Cerebellar cortex (tissue), 1 donor: ENCODE results near the gene CRADD.
A peak's percentile ranks its signal among the peaks of the same experiment; 100 is the strongest.
"Not testable (repeated sequence)": the region's sequence is repeated elsewhere in the genome, so short reads cannot be mapped to it uniquely, and the experiment has no call there.

ENCODE experiments used
- DNase-seq: peaks from one replicate; pipeline ENCODE4 v3.0.0-alpha.2; 2015; ENCODE audit warnings: low spot score

CRADD gene

DNA sequence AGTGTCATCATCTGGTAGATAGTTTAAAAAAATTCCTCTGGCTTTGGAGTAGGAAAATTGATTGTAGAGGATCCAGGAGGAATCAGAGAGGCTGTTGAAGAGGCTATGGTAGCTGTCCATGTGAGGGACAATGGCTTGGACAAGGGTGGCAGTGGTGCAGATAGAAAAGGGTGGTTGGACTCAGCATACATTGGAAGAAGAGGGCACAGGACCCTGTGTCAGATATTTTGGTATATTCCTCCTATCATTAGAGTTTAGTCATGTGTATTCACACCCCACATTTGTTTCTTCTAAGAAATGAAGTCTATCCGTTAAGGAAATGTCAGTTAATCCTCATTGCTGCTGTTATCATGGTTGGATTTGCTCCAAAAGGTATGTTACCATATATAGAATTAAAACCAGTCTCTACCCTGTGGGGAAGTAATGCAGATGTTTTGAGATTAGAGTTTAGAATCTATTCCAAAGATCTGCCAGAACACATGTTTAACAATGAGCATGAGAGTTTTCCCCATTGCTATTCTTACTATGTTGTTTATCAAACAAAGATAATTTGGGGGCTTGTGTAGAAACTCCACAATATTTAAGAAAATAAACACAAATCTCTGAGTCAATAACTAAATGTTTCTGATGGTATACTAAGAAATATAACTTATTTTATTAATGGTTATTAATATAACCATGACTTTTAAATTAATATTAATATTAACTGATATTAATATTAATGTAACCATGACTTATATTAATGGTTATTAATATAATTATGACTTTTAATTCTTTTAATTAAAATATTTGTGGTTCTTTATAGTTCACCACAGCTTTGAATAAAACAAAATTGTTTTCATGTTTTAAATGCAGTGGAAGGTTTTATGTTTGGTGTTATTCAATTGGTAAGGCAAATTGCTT lies 80.9 kb downstream of the CRADD start:
- no peak for DNase-seq

DNA sequence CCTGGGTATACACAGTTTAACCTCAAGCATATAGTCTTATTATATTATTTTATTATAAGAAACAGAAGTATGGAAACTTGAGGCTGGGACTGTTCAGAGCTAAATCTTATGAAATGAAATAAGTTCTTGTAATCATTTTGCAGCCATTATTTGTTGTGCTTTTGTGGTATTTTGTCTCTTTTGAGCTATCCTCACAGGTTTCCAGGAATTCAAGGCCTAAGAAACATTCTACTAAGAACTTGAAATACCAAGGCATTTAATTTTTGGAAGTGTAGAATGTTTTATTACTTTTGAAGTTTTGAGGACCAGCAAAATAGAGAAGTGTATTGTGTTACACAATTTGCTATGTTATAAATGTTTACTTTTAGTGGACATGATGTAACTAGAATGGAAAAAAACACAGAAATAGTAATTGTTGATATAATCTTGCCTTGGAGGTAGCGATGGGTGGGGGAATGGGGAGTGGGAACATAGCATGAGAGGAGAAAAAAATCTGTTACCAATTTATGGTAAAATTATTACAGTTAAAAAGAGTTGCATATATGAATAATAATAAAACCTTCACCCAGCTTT lies 81.7 kb downstream of the CRADD start:
- DNase-seq = no peak

DNA sequence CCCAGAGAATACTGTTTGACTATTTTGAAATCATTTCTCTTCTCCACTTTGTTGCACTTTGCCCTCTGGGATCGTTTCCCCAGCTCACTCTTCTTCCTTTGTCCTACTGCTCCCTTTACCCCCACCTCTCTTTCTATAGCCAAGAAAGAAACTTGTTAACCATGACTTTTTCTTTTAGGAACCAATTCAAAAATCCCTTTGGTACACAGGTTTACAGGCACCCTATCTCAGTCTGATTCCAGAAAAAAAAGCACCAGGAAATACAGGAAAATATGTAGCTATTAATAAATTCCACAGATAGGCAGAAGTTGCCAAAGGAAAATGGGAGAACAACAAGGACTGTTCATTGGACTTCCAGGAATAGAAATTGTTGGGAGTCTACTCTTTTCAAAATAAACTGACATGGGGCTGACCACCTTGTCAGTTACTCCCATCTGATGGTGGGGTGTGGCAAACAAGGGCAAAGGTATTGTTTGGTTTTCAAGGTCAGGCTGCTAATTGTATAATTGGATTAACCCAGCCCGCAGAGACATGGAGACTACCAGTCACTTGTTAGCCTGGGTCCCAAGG lies 82.4 kb downstream of the CRADD start:
- DNase-seq = no peak

DNA sequence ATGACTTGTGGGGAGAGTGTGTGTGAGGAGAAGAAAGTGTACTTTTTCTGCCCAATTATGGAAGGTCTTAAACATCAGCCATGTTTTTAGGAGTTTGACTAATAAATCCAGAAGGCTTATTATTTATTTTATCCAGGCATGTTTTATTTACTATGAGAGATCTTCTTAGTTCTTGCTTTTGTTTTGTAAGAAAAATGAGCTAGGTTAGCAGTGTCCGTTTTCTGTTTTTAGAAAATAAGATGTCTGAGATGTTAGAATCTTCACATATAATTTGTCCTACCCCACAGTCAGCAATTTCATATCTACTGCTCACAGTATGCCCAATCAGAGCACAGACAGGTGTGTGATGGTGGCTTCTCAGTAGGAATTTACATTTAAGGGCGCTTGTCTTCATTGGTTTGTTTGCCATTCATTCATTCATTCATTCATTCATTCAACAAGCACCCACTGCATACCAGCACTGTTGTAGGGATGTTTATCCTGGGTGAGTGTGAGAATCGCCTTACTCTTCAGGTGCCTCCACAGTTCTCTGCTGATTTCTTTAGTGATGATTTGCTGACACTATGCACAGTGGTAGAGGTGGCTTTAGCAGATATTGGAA lies 83.2 kb downstream of the CRADD start:
- no peak for DNase-seq

DNA sequence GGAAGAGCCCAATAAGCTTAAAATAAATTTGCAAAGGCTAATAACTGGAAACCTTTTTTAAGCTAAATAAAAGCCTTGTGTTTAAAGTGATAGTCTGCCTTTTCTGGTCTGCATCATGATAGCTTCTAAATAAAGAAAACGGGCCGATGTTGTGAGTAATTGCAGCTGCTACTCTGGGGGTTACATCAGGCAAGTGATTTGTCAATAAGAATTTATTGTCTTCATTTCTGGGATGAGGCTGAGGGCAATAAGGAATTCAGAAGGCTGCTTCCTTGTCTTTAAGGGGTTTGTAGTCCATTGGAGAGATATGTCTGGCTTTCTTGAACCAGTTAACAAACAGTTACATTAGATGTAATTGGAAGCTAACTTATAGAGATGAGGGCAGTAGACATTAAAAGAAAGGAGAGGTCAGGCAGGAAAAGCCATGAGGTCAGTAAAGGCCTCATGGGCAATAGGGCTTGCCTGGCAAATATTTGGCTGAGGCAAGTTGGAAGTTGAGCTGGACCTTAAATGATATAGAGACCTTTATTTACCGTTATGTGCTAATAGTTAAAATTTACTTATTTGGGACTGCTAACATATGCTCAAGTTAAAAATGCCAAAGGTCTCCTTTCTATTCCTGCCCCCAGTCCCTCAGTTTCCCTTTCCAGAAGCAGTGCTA lies 85.0 kb downstream of the CRADD start:
- DNase-seq = no peak

DNA sequence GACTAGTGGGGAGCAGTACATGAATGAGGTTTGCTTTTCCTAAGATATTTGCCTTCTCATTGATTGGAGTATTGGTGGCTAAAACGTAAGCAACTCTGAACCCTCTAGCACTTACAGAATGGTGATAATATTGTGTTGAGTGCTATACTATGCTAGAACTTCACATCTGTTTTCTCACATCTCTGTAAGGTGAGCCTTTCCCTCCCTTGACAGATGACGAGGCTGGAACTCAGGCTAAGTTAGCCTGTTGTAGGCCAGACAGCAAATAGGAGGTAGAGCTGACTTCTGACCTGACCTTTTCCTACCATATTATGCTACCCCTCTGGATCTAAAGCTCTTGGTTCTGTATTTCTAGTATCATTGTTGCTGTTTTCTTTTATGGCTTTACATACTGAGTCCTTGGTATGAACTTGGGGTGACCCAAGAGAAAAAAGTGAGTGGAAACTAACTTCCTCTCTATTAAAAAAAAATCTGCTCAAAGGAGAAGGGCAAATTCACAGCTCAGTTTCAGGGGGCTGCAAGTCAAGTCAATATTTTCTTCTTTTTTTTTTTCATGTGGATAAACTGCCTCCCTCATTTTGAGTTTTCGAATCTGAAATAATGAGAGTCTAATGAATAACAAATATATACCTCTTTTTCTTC lies 85.9 kb downstream of the CRADD start:
- DNase-seq = no peak

DNA sequence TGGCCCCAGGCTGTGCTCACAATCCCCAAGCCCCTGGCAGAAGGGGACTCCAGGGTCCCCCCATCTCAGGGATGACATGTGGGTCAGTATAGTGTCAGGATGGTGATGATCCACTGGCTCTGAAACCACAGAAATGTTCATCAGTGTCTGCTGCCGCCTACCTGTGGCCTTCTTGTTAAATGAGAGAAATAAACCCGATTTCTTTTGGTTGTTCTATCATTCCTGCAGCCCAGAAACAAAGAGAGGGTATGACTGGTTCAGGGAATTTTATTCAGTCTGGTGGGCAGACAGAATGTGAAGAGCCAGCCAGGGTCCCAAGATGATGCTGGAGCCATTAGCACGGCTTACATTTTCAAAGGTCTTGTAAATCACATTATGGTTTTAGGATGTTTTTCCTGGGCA lies 86.6 kb downstream of the CRADD start:
- DNase-seq = no peak

- no peak for DNase-seq
These were observed 89.2 kb downstream of the CRADD start for GRCh38 chr12:93766371-93766770.

DNA sequence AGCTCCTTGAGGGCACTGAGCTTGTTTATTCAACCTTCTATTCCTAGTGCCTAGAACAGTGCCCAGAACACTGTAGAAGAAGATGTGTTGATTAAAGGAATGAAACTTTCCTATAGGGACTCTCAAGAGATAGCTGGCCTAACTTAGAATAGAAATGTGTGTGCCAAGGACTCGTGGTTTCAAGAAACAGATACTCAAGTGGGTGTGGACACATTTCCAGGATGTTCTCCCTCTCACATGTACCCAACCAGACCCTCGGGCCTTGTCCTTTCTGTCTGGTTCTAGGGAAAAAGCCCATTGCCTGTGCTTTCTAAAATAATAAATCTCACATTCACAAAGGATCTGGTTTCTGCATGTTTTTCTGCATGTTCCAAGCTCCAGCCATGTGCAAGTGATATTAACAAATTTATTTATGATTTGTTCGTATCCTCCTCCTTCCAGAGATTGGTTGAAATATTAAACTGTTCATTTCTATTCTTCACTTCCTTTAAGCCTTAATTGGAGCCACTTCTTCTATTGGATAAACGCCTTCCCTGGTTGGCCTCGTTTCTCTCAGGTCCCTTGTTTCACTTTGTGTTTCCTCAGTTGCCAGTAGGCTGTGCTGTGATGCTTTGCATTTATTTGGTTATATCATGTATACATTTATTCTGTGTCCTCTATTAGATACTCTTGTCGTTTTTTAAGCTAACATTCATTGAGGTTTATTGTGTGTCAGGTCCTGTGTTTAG lies 89.8 kb downstream of the CRADD start:
- peak; percentile 21 for DNase-seq

DNA sequence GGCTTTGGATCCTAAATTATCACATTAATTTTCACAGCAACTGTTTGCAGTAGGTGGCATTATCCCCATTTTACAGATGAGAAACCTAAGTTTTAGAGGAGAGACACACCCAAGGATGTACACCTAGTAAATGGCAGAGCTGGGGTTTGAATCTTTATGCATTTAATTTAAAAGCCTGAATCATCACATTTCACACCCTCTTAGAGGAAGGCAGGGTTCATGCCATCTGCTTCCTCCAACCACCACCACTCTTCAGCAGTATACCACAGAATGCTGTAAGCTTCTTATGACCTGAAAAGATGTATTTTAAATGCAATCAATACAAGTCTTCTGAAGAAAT lies 90.3 kb downstream of the CRADD start:
- no peak for DNase-seq

DNA sequence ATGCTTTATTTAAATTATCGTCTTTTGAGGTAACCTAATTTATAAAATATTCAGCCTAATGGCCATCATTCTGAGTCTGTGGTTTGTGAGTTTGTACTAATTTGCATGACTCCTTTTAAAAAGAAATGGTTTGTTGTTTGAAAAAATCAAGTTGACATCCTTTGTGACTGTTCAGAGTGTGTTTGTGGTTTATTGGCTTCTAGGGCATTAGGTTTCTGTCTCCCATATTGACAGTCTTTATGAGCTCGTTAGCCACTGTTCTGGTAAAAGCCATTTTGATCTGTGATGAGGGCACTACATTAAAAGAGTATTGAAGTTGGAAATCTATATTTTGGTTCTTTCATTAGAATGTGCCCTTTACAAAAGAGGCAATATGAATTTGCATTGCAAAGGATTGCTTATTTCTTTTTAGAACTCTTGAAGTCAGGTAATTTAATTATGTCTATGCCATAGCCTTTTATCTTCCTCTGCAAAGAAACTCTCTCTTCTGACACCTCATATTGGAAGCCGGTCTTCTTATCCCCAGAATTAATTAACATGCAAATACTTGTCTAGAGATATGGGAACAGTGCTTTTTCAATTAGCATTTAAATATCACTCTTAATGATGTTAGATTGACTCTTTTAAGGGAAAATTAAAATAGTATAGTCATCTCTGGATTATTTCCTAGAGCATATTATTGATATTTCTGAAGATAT lies 95.0 kb downstream of the CRADD start:
- DNase-seq = no peak

- DNase-seq = no peak
These were observed 96.1 kb downstream of the CRADD start for GRCh38 chr12:93773122-93773871.

DNA sequence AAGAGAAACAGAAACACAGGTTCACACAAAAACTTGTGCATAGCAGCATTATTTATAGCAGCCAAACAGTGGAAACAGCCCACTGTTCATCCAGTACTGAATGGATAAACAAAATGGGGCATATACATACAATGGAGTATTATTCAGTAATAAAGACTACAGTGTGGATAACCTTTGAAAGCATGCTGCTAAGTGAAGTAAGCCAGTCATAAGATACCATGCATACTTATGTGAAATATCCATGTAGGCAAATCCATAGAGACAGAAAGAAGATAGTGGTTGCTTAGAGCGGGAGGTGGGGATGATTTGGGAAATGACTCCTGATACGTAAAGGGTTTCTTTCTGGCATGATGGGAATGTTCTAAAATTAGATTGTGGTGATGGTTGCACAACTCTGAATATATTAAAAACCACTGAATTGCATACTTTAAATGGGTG lies 99.4 kb downstream of the CRADD start:
- DNase-seq = no peak

- DNase-seq = peak; percentile 26
These were observed 100.1 kb downstream of the CRADD start for GRCh38 chr12:93777254-93777653.

- DNase-seq = peak; percentile 22
These were observed 101.1 kb downstream of the CRADD start for GRCh38 chr12:93778306-93778705.

- no peak for DNase-seq
These were observed 101.6 kb downstream of the CRADD start for GRCh38 chr12:93778766-93779165.

DNA sequence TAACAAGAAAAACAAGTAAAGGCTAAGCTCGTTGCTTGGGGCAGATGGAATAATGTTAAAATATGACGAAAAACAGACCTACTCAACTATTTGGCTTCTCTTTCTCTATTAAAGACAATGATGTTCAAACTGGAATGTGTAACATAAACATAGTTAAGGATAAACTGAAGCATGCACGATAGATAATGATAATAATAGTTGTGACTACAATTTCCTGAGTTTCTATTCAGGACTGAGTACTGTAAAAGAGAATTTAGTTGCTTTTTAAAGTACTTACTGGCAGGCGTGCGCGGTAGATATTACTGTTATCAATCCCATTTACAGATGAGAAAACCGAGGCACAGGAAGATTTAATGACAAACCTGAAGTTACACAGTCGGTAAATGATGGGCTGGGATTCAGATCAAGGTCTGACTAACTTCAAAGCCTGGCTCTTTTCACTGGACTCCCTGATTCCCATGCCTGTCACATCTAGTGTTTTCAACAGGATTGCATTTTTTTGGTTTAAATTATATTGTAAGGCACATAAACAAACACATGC lies 103.0 kb downstream of the CRADD start:
- DNase-seq = no peak

- not testable (repeated sequence) for DNase-seq
These were observed 103.7 kb downstream of the CRADD start for GRCh38 chr12:93780886-93781285.

GRCh38 chr12:93781961-93782360 lies 104.8 kb downstream of the CRADD start:
- not testable (repeated sequence) for DNase-seq

DNA sequence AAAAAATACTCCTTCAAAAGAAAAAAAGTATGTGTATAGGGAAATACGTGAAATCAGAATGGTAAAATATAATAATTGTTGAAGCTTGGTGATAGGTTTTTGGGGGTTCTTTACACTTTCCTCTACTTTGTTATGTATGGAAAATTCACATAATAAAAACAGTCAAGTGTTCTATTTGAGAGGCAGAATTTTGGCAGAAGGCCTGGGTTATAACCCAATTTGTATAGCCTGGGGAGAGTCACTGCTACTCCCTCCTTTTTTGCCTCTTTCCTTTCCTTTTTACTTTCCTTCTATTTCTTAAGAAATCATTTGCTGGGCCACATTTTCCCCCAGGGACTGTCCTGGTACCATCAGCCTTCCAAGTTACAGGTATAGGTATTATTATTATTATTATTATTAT lies 105.7 kb downstream of the CRADD start:
- no peak for DNase-seq
